ENCODE data around the gene HOXA10.

HOXA10 gene

GRCh38 chr7:27175626-27176523 lies 1.8 kb upstream of the HOXA10 start:
- Histone ChIP-seq H3K9ac (ENCODE audit: low read depth, low read length) (no peak overlapping the region), H3K4me3 (ENCODE audit: low read depth, low read length) (no peak overlapping the region), H3K27ac (ENCODE audit: low read depth, low read length) (no peak overlapping the region), H3K27me3 (ENCODE audit: control insufficient read depth, insufficient read depth, low read length) (peaks cover 100% of the 10 kb centered on the region), H3K4me1 (ENCODE audit: control insufficient read depth, insufficient read depth, low read length) (no peaks in the 10 kb centered on the region), H3K9me3 (ENCODE audit: control insufficient read depth, insufficient read depth, low read length) (no peaks in the 10 kb centered on the region), H3K36me3 (ENCODE audit: control insufficient read depth, insufficient read depth, low read length) (no peaks in the 10 kb centered on the region)

DNA sequence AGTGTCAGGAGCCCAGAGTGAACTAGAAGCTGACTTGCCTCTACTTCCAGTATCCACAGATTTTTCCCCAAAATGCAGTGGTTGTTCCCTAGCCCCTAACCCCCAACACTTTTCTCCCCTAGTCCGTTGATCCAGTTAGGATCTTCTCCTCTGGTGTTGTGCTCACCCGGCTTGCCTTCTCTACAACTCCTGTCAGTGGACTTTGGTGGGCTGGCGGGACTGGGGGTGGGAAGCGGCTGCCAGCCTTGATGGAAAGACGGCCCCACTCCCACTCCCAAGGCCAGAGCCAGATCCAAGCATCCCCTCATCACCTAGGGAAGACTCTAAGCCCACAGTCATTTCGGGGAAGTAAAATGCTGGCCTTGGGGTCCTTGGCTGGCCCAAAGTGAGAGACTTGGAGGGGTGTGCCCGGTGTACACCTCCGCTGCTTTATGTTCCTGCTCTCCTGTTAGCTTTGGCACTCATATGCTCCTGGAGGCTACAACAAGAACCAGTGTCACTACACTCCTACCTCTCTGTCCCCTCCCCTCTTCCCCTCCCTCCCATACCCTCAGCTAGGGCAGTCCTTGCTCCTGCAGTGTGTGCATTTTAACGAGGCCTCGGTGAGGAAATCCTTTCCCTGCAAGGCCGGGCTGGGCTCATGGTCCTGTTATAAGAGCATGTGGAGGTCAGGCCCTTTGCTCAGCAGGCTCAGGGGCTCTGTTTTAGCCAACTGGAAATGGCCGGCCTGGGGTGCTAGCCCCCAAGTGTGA lies 930 bp upstream of the HOXA10 start:
- Histone ChIP-seq H3K36me3 (ENCODE audit: control insufficient read depth, insufficient read depth, low read length) (no peaks in the 10 kb centered on the region), H3K4me3 (ENCODE audit: low read depth, low read length) (no peak overlapping the region), H3K27ac (ENCODE audit: low read depth, low read length) (no peak overlapping the region), H3K9me3 (ENCODE audit: control insufficient read depth, insufficient read depth, low read length) (no peaks in the 10 kb centered on the region), H3K9ac (ENCODE audit: low read depth, low read length) (no peak overlapping the region), H3K4me1 (ENCODE audit: control insufficient read depth, insufficient read depth, low read length) (no peaks in the 10 kb centered on the region), H3K27me3 (ENCODE audit: control insufficient read depth, insufficient read depth, low read length) (peaks cover 100% of the 10 kb centered on the region)

DNA sequence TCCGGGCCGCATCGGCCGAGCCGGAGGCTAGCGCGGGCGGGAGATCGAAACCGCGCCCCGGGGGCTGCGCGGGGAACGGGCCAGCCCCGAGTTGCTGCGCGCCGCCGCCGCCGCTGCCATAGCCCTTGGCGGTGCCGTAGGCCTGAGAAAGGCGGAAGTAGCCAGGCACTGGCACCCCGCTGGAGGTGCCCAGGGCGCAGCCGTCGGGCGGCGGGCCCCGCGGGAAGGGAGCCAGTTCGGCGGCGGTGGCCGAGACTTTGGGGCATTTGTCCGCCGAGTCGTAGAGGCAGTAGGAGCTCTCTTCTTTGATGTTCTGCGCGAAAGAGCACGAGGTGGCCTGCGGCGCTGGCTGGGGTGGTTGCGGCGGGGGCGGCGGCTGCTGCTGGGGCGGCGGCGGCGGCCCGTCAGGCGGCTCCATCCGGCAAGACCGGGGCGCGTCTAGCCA lies 587 bp downstream of the HOXA10 start:
- Histone ChIP-seq H3K9me3 (ENCODE audit: control insufficient read depth, insufficient read depth, low read length) (no peaks in the 10 kb centered on the region), H3K4me1 (ENCODE audit: control insufficient read depth, insufficient read depth, low read length) (no peaks in the 10 kb centered on the region), H3K27me3 (ENCODE audit: control insufficient read depth, insufficient read depth, low read length) (peaks cover 100% of the 10 kb centered on the region), H3K27ac (ENCODE audit: low read depth, low read length) (no peak overlapping the region), H3K9ac (ENCODE audit: low read depth, low read length) (no peak overlapping the region), H3K36me3 (ENCODE audit: control insufficient read depth, insufficient read depth, low read length) (no peaks in the 10 kb centered on the region), H3K4me3 (ENCODE audit: low read depth, low read length) (no peak overlapping the region)

DNA sequence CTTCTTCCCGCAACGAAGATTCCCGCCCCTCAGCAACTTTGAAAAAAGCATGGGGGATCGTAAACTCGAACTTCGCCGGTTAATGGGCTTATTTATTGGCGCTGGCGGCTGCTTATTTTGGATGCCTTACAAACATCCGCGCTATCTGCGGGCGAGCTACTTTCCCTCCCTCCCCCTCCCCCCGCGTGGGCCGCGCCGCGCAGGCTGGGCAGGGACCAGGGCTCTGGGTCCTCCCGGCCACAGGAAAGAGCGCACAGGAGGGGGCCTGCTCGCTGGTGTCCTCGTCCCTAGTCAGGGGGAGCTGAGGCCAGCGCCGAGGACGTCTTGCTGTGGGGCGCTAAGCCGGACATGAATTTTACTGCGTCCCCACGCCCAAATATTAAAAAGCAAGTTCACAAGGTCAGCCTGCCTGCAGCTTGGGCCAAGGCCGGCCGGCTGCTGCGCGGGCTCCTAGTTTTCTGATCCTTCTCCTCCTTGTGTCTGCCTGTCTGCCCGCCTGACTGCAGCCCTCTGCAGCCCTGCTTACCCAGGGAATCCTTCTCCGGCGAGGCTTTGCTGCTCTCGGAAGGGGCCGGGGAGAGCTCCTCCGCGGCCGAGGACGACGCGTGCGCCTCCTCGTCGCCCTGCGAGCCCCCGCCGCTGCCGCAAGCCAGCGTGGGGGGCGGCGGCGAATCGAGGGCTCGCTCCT lies 1.2 kb downstream of the HOXA10 start:
- Histone ChIP-seq H3K9me3 (ENCODE audit: control insufficient read depth, insufficient read depth, low read length) (no peaks in the 10 kb centered on the region), H3K27ac (ENCODE audit: low read depth, low read length) (no peak overlapping the region), H3K36me3 (ENCODE audit: control insufficient read depth, insufficient read depth, low read length) (no peaks in the 10 kb centered on the region), H3K9ac (ENCODE audit: low read depth, low read length) (no peak overlapping the region), H3K4me3 (ENCODE audit: low read depth, low read length) (no peak overlapping the region), H3K27me3 (ENCODE audit: control insufficient read depth, insufficient read depth, low read length) (peaks cover 100% of the 10 kb centered on the region), H3K4me1 (ENCODE audit: control insufficient read depth, insufficient read depth, low read length) (no peaks in the 10 kb centered on the region)

GRCh38 chr7:27172315-27172774 lies 1.8 kb downstream of the HOXA10 start:
- Histone ChIP-seq H3K27ac (ENCODE audit: low read depth, low read length) (no peak overlapping the region), H3K4me3 (ENCODE audit: low read depth, low read length) (no peak overlapping the region), H3K27me3 (ENCODE audit: control insufficient read depth, insufficient read depth, low read length) (peaks cover 100% of the 10 kb centered on the region)

GRCh38 chr7:27171637-27172314 lies 2.3 kb downstream of the HOXA10 start:
- no peak overlapping the region for H3K27ac ChIP-seq (ENCODE audit: low read depth, low read length)
- no peak overlapping the region for H3K4me3 ChIP-seq (ENCODE audit: low read depth, low read length)
- H3K27me3 ChIP-seq (ENCODE audit: control insufficient read depth, insufficient read depth, low read length): peaks cover 100% of the 10 kb centered on the region
- no peaks in the 10 kb centered on the region for H3K4me1 ChIP-seq (ENCODE audit: control insufficient read depth, insufficient read depth, low read length)
- H3K9ac ChIP-seq (ENCODE audit: low read depth, low read length): no peak overlapping the region
- H3K9me3 ChIP-seq (ENCODE audit: control insufficient read depth, insufficient read depth, low read length): no peaks in the 10 kb centered on the region
- no peaks in the 10 kb centered on the region for H3K36me3 ChIP-seq (ENCODE audit: control insufficient read depth, insufficient read depth, low read length)

More at GRCh38 chr7:27172315-27172774, 1.8 kb downstream of the HOXA10 start:
- H3K9me3 ChIP-seq (ENCODE audit: control insufficient read depth, insufficient read depth, low read length): no peaks in the 10 kb centered on the region
- no peak overlapping the region for H3K9ac ChIP-seq (ENCODE audit: low read depth, low read length)
- no peaks in the 10 kb centered on the region for H3K4me1 ChIP-seq (ENCODE audit: control insufficient read depth, insufficient read depth, low read length)
- H3K36me3 ChIP-seq (ENCODE audit: control insufficient read depth, insufficient read depth, low read length): no peaks in the 10 kb centered on the region

- Histone ChIP-seq H3K27ac (ENCODE audit: low read depth, low read length) (no peak overlapping the region), H3K4me3 (ENCODE audit: low read depth, low read length) (no peak overlapping the region), H3K9ac (ENCODE audit: low read depth, low read length) (no peak overlapping the region)
Measured at GRCh38 chr7:27171325-27171636, 2.8 kb downstream of the HOXA10 start.

DNA sequence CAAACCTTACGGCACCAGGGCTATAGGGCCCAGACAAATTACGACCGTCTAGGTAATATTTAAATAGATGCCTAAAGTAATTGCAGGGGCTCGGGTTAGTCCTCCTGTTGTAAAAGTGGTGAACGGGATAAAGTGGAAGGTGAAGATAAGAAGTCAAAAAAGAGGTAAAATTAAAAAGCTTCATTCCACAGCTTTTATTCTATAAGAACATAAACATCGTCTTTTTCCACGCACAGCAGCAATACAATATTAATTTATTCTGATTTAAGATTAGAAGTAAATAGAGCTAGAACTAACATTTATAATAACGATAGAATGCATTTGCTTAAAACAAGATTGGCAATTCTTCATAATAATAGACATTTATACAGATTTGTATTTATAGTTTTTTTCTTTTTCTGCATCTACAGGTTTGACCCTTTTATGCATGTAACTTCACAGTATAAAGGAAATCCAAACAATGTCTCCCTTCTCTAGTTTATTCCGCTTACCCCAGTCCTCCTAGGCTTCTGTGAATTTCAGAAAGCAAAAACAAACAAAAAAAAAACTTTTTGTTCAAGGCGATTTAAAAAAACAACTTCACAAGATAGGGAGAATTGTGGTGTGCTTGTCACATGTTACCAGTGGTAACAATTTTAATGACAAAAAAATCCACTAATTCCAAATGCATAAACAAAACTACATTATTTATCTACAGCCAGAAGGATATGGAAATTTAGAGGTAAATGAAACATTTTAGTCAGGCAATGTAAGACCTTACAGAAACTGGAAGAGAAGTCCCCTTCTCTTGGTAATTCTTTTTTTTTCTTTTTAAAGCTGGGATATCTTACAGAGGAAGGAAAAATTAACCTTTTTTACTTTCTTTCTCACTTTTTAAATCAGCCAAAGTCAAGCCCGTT lies 3.4 kb downstream of the HOXA10 start:
- H3K27ac ChIP-seq (ENCODE audit: low read depth, low read length): no peak overlapping the region
- H3K36me3 ChIP-seq (ENCODE audit: control insufficient read depth, insufficient read depth, low read length): no peaks in the 10 kb centered on the region
- H3K4me3 ChIP-seq (ENCODE audit: low read depth, low read length): no peak overlapping the region
- H3K27me3 ChIP-seq (ENCODE audit: control insufficient read depth, insufficient read depth, low read length): peaks cover 100% of the 10 kb centered on the region
- no peak overlapping the region for H3K9ac ChIP-seq (ENCODE audit: low read depth, low read length)
- no peaks in the 10 kb centered on the region for H3K4me1 ChIP-seq (ENCODE audit: control insufficient read depth, insufficient read depth, low read length)
- no peaks in the 10 kb centered on the region for H3K9me3 ChIP-seq (ENCODE audit: control insufficient read depth, insufficient read depth, low read length)

More at GRCh38 chr7:27171325-27171636, 2.8 kb downstream of the HOXA10 start:
- no peaks in the 10 kb centered on the region for H3K36me3 ChIP-seq (ENCODE audit: control insufficient read depth, insufficient read depth, low read length)
- H3K4me1 ChIP-seq (ENCODE audit: control insufficient read depth, insufficient read depth, low read length): no peaks in the 10 kb centered on the region
- peaks cover 100% of the 10 kb centered on the region for H3K27me3 ChIP-seq (ENCODE audit: control insufficient read depth, insufficient read depth, low read length)
- H3K9me3 ChIP-seq (ENCODE audit: control insufficient read depth, insufficient read depth, low read length): no peaks in the 10 kb centered on the region

DNA sequence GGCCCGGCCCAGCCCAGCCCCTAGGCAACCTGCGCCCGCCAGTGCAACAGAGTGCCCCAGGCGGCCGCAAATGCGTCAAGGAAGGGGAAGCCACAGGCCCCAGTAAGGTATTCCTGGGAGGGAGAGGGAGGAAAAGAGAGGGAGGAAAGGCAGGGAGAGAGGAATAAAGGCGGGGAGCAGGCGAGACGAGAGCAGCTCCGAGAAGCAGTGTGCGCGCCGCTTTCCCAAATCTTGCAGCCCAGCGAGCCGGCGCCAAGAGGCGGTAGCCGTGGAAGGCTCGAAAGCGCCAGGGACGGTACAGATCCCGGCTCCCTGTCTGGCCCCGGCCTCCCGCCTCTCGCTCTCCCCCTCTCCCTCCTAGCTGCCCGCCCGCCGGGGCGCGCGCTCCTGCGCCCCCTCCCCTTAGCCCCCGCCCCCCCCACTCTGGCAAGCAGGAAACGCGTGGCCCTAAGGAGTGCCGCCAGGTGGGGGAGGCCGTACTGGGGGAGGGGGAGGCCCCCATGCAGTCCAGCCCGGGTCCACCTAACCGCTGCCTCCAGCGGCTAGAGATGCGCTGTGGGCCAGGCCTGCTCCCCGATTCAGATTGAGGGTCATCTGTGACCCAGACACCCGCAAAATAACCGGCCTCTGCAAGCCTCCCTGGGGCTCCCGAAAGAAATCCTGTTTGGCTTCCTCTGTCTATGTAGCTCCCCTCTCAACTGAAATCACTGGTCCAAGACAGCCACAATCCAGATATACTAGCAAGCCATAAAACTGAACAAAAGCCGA lies 4.3 kb downstream of the HOXA10 start:
- Histone ChIP-seq H3K4me3 (ENCODE audit: low read depth, low read length) (no peak overlapping the region), H3K9me3 (ENCODE audit: control insufficient read depth, insufficient read depth, low read length) (no peaks in the 10 kb centered on the region), H3K9ac (ENCODE audit: low read depth, low read length) (no peak overlapping the region), H3K36me3 (ENCODE audit: control insufficient read depth, insufficient read depth, low read length) (no peaks in the 10 kb centered on the region), H3K27me3 (ENCODE audit: control insufficient read depth, insufficient read depth, low read length) (peaks cover 100% of the 10 kb centered on the region), H3K27ac (ENCODE audit: low read depth, low read length) (no peak overlapping the region), H3K4me1 (ENCODE audit: control insufficient read depth, insufficient read depth, low read length) (no peaks in the 10 kb centered on the region)

Data from HUES48 (cell line).